GM10266 (cell line): ENCODE results near the gene CCDC68.

Source experiments
- DNase-seq: peaks from one replicate; pipeline ENCODE4 v3.0.0; 2012; ENCODE audit errors: extremely low spot score
- CTCF ChIP-seq: IDR thresholded peaks from 2 replicates; pipeline ENCODE4 v1.5.1; 2012; ENCODE audit warnings: mild to moderate bottlenecking, low read depth; ENCODE audit not compliant: control insufficient read depth, insufficient read depth; ENCODE audit errors: missing control alignments

Gene CCDC68

GRCh38 chr18:54958704-54959625, at the start of gene CCDC68:
TSS of gene CCDC68 (minus strand) at chr18:54959461. CDS start at chr18:54942791, 16,670 bp downstream.
- no peak for DNase-seq

GRCh38 chr18:55007602-55008001, 48.3 kb upstream of the CCDC68 start:
- TF ChIP-seq CTCF, result no peak
- no peak for DNase-seq

More at GRCh38 chr18:54958704-54959625, at the start of gene CCDC68:
- TF ChIP-seq CTCF, result no peak

GRCh38 chr18:55003695-55004094, 44.4 kb upstream of the CCDC68 start:
- TF ChIP-seq CTCF, result no peak
- DNase-seq, result no peak

GRCh38 chr18:55002261-55002660, 43.0 kb upstream of the CCDC68 start:
- TF ChIP-seq CTCF, result no peak
- DNase-seq, result no peak

- DNase-seq, result no peak
- no peak for TF ChIP-seq CTCF
These were observed 42.2 kb upstream of the CCDC68 start for GRCh38 chr18:55001394-55002024.

- TF ChIP-seq CTCF, result no peak
- no peak for DNase-seq
These were observed 41.3 kb upstream of the CCDC68 start for GRCh38 chr18:55000529-55000928.

- TF ChIP-seq CTCF, result no peak
- no peak for DNase-seq
These were observed 39.8 kb upstream of the CCDC68 start for GRCh38 chr18:54999016-54999415.
